Measurements from ENCODE around the gene ITGB1BP1.

DNA sequence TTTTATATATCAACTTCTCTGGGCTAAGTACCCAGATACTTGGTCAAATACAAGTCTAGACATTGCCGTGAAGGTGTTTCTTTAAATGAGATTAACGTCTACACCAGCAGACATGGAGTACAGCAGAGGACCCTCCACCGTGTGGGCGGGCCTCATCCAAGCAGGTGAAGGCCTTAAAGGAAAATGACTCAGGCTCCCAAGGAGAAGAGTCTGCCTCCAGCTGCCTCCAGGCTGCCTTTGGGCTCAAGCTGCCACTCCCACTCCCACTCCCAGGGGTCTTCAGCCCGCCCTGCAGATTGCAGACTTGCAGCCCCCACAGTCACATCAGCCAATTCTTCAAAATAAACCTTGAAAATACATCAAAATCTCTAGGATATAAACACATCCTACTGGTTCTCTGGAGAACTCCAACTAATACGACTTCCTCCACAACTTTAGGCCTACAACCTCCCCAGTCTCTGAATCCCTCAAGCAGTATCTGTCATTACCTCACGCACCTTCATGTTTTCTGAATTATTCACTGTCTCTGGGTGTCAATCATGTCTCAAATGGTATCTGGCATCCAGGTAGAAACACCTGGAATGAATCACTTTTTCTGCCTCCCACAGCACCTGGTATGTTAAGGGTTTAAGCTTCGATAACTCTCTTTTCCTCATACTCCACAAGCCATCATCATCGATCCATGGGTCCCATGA, 6.9 kb downstream of the ITGB1BP1 start:
- no peak for TF ChIP-seq YY1 (IDR thresholded peaks at IDR 0.05; ENCODE audit: low read depth)
- TF ChIP-seq TEAD4 (IDR thresholded peaks at IDR 0.05), result no peak
- TF ChIP-seq EGR1 (IDR thresholded peaks at IDR 0.05), result no peak
- TF ChIP-seq CEBPB (IDR thresholded peaks at IDR 0.05), result no peak
- no peak for TF ChIP-seq EP300 (IDR thresholded peaks at IDR 0.05; ENCODE audit: borderline replicate concordance)
- no peak for TF ChIP-seq RAD21 (IDR thresholded peaks at IDR 0.05; ENCODE audit: low read depth)
- TF ChIP-seq ZBTB7A (IDR thresholded peaks at IDR 0.05; ENCODE audit: low read depth), result no peak
